Progenitor cell of endocrine pancreas (in vitro differentiated cells): Measurements from ENCODE around the gene KCNIP4. TPM values are rescaled to one million over a fixed set of nuclear protein-coding genes. Genes with fewer than 3 reads are reported as not detected.

ENCODE experiments used
- DNase-seq: peaks from one replicate; pipeline ENCODE4 v3.0.0; 2021; ENCODE audit warnings: low spot score; ENCODE audit not compliant: unreplicated experiment
- H3K27ac Mint-ChIP-seq: 2 replicates; pipeline ENCODE4 v1.8.0; 2021; ENCODE audit warnings: mild to moderate bottlenecking, moderate library complexity, mixed read lengths
- H3K27me3 Mint-ChIP-seq: 2 replicates; pipeline ENCODE4 v1.8.0; 2021; ENCODE audit warnings: mixed read lengths
- H3K36me3 Mint-ChIP-seq: 2 replicates; pipeline ENCODE4 v1.8.0; 2022; ENCODE audit warnings: mixed read lengths; ENCODE audit not compliant: insufficient read depth
- H3K4me1 Mint-ChIP-seq: 2 replicates; pipeline ENCODE4 v1.8.0; 2021; ENCODE audit warnings: low read depth, mixed read lengths
- H3K4me3 Mint-ChIP-seq: 2 replicates; pipeline ENCODE4 v1.8.0; 2021; ENCODE audit warnings: low read depth, mild to moderate bottlenecking, moderate library complexity, mixed read lengths
- H3K9me3 Mint-ChIP-seq: 2 replicates; pipeline ENCODE4 v1.8.0; 2021; ENCODE audit warnings: low read depth, mixed read lengths
- CTCF ChIP-seq: fragments of 200-600 bp; sonication (generic); IDR thresholded peaks from one replicate; pipeline ENCODE4 v1.5.0; 2021; ENCODE audit warnings: antibody characterized with exemption, mild to moderate bottlenecking; ENCODE audit not compliant: unreplicated experiment
- total RNA-seq: library from RNA; stranded (reverse); gene quantifications from 2 replicates; pipeline ENCODE4 v1.2.1, GENCODE V29; 2021

Gene KCNIP4
- total RNA-seq, 1 donor from 2014 or later: 0.43 TPM

GRCh38 chr4:20870436-20870835, 1078.1 kb downstream of the KCNIP4 start:
- H3K27me3 Mint-ChIP-seq: peaks cover 5% of the 10 kb centered on the region
- H3K4me3 Mint-ChIP-seq: no peak overlapping the region
- peaks cover 1% of the 10 kb centered on the region for H3K4me1 Mint-ChIP-seq
- no peak for DNase-seq
- H3K27ac Mint-ChIP-seq: no peak overlapping the region
- no peaks in the 10 kb centered on the region for H3K36me3 Mint-ChIP-seq
- no peaks in the 10 kb centered on the region for H3K9me3 Mint-ChIP-seq
- no peak for TF ChIP-seq CTCF

DNA sequence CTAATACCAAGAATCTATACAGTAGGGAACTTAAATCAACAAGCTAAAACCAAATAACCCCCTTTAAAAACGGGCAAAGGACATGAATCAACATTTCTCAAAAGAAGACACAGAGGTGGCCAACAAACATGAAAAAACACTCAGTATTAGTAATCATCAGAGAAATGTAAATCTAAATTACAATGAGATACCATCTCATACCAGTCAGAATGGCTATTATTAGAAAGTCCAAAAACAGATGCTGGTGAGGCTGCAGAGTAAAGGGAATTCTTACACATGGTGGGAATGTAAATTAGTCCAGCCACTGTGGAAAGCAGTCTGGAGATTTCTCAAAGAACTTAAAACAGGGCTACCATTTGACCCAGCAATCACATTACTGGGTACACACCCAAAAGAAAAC, 1080.5 kb downstream of the KCNIP4 start:
- Mint-ChIP-seq H3K4me3 (no peak overlapping the region), H3K27me3 (peaks cover 2% of the 10 kb centered on the region), H3K36me3 (no peaks in the 10 kb centered on the region), H3K27ac (no peak overlapping the region), H3K4me1 (peaks cover 1% of the 10 kb centered on the region), H3K9me3 (no peaks in the 10 kb centered on the region)
- no peak for DNase-seq
- TF ChIP-seq CTCF: no peak

DNA sequence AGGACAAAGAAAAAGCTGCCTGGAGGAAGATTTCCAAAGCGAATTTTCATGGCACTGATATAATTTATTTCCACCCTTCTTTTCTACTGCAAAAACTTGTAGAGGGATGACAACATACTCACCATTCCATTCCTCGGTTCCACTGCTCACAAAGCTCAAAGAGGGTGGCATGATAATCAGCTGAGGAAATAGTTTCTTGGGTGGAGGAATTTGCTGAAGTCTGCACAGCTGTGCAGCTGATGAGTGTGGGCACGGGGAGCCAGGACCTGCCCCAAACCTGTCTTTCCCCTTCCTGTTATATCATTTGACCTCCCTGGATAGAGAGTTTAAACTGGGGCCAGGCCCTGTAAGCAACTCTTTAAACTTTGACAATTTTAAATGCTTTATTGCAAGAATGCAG, 1087.7 kb downstream of the KCNIP4 start:
- Mint-ChIP-seq H3K27ac (no peak overlapping the region), H3K36me3 (no peaks in the 10 kb centered on the region), H3K4me3 (no peak overlapping the region), H3K27me3 (no peaks in the 10 kb centered on the region), H3K4me1 (no peaks in the 10 kb centered on the region), H3K9me3 (peaks cover 9% of the 10 kb centered on the region)
- no peak for DNase-seq
- no peak for TF ChIP-seq CTCF

DNA sequence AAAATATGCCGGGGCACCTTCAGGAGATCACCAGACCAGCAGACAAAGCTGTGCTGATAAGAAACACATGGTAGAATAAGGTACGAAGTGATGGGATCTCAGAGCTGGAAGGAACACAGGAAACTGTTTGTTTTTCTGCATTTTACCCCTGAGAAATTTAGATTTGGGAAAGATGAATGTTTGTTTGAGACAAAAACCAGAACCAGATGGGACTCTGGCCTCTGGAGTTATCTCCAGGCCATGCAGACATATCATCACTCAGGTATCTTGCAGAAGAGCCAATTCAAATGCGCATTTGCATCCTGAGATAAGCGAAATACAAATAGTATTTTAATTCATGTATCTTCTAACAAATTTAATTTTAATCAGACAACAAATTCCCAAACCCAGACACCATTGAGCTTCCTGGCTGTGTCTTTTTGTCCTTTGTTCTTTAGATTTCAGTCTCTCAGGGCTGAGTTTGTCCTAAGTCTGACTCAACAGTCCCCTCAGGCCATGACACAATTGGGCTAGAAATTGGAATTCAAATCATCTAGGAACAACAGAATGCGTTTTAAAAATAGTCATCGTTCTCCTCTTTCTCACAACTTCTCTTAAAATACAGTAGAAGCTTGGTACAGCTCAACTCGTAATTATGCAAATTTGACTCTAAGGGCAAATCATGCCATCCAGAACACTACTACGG, 1089.3 kb downstream of the KCNIP4 start:
- Mint-ChIP-seq H3K27ac (no peak overlapping the region), H3K4me3 (no peak overlapping the region), H3K27me3 (no peaks in the 10 kb centered on the region), H3K4me1 (no peaks in the 10 kb centered on the region), H3K36me3 (no peaks in the 10 kb centered on the region), H3K9me3 (peaks cover 9% of the 10 kb centered on the region)
- no peak for DNase-seq
- no peak for TF ChIP-seq CTCF

- Mint-ChIP-seq H3K27ac (no peak overlapping the region), H3K4me3 (no peak overlapping the region), H3K36me3 (no peaks in the 10 kb centered on the region), H3K27me3 (no peaks in the 10 kb centered on the region), H3K4me1 (no peaks in the 10 kb centered on the region), H3K9me3 (peaks cover 18% of the 10 kb centered on the region)
- DNase-seq: no peak
- no peak for TF ChIP-seq CTCF
Measured at GRCh38 chr4:20857081-20857480, 1091.5 kb downstream of the KCNIP4 start.
